Measurements from ENCODE around the gene NTNG1.

DNA sequence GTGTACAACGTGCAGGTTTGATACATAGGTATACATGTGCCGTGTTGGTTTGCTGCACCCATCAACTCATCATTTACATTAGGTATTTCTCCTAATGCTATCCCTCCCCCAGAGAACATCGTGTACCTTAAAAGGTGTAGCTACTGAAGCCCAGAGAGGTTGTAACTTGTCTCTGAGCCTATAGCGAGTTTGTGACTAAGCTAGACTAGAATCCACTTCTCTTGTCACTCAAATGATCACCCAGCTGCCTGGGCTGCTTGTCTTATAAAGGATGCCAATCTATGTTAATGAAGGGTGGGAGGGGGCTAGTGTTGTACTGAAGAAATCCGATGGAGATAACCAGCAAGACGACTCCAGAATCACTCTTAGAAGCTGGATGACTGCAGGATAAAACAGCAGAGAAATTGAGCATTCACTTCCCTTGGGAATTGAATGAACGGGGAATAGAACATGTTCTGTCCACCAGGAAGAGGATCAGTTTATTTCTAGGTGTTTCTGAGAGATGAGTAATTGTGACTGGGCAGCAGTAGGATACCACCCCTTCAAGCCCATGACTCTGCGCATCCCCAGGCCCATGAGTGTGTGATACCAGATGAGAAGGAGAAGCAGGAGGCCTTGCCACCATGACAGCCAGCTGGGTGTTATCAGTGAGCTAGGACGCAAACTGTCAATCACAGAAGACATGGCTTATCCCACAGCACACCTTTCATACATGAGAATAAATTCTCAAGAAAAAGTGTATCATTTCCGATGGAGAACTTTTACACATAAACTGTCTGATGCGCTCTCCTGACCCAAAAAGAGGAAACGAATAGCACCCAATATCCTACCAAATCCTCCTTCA lies 390.4 kb downstream of the NTNG1 start:
- TF ChIP-seq CTCF (IDR thresholded peaks at IDR 0.05) (no peak), POLR2A (IDR thresholded peaks at IDR 0.05) (no peak)

Data from suprapubic skin (tissue), 3 donors.